HG03108 (cell line): ENCODE measurements around the gene USP26.
"Not testable (repeated sequence)": the region's sequence is repeated elsewhere in the genome, so short reads cannot be mapped to it uniquely, and the experiment has no call there.

Experiments
- ATAC-seq: cut with Tn5 transposase; IDR thresholded peaks from one replicate; pipeline ENCODE4 v1.9.1; 2021; ENCODE audit warnings: moderate library complexity; ENCODE audit not compliant: unreplicated experiment

USP26 gene, protein sequence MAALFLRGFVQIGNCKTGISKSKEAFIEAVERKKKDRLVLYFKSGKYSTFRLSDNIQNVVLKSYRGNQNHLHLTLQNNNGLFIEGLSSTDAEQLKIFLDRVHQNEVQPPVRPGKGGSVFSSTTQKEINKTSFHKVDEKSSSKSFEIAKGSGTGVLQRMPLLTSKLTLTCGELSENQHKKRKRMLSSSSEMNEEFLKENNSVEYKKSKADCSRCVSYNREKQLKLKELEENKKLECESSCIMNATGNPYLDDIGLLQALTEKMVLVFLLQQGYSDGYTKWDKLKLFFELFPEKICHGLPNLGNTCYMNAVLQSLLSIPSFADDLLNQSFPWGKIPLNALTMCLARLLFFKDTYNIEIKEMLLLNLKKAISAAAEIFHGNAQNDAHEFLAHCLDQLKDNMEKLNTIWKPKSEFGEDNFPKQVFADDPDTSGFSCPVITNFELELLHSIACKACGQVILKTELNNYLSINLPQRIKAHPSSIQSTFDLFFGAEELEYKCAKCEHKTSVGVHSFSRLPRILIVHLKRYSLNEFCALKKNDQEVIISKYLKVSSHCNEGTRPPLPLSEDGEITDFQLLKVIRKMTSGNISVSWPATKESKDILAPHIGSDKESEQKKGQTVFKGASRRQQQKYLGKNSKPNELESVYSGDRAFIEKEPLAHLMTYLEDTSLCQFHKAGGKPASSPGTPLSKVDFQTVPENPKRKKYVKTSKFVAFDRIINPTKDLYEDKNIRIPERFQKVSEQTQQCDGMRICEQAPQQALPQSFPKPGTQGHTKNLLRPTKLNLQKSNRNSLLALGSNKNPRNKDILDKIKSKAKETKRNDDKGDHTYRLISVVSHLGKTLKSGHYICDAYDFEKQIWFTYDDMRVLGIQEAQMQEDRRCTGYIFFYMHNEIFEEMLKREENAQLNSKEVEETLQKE

GRCh38 chrX:133097031-133097430 lies at the start of gene USP26:
Gene USP26 (minus strand): TSS chrX:133097109. CDS start chrX:133028220, 68,889 bp downstream.
- ATAC-seq: no peak

GRCh38 chrX:133134282-133134681 lies 37.4 kb upstream of the USP26 start:
- ATAC-seq: no peak

- no peak for ATAC-seq
Measured at GRCh38 chrX:133120406-133120805, 23.5 kb upstream of the USP26 start.

- ATAC-seq: no peak
Measured at GRCh38 chrX:133094098-133094731, 2.7 kb downstream of the USP26 start.

DNA sequence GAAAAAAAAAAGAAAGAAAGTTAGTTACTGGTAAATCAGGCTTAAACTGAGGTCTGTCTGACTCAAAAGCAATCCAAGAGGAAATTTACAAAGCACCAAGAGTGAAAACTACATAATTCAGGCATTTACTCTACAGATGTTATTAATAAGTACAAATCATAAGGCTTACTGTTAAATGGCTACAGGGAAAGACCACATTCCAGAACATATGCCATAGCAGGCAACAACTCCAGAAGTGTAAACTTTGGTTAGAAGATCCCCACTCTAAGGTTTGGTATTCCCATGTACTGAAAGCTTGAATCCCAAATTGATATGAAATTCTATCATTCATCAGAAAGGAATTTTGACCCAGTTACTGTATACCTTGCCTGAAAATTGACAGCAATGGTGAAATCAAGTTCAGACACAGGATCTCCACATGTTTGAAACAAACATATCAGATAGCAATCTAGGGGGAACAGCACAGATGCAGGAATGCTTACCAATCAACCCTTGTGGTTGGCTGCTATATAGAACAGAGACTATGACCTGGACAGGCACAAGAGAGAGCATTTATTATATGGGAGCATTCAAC lies 6.6 kb downstream of the USP26 start:
- no peak for ATAC-seq

DNA sequence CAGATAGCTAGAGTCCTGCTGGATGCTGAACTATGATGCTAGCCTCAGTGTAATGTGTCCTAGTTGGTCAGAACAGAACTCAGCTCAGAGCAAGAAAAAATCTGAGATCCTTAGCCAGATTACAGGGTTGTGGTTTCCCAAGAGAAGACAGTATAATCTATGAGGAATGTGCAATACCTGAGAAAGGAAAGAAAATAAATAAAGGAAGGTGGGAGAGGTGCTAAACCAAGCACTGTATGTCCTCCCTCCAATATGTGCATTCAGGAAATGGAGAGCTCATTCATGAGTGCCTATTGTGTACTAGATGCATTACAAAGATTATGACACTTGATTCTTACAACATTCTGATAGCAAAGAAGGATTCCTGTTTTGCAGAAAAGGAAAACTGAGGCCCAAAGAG lies 7.5 kb downstream of the USP26 start:
- no peak for ATAC-seq

DNA sequence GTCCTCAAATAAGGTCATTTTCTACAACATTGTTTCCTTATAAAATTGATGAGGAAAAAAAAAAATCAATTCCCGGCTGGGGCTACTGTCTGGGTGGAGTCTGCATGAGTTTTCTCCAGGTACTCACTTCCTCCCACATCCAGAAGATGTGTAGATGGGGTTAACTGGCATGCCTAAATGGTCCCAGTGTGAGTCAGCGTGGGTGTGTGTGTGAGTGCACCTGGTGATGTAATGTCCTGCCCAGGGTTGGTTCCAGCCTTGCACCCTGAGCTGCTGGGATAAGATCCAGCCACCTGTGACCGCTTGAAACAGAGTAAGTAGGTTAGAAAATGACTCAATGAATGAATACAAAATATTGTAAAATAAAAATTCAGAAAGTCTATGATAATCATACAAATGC lies 11.1 kb downstream of the USP26 start:
- ATAC-seq: no peak

DNA sequence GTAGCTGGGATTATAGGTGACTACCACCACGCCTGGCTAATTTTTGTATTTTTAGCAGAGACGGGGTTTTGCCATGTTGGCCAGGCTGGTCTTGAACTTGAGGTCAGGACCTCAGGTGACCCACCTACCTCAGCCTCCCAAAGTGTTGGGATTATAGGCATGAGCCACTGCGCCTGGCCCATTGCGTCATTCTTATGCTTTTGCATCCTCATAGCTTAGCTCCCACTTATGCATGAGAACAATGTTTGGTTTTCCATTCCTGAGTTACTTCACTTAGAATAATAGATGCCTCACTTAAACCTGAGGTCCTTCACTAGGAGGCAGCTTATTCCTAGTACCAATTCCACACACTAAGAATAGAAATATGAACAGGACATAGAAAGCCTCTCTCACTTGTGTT lies 11.9 kb downstream of the USP26 start:
- not testable (repeated sequence) for ATAC-seq

- ATAC-seq: no peak
Measured at GRCh38 chrX:133083899-133084298, 13.0 kb downstream of the USP26 start.

GRCh38 chrX:133081990-133082389 lies 14.9 kb downstream of the USP26 start:
- no peak for ATAC-seq

DNA sequence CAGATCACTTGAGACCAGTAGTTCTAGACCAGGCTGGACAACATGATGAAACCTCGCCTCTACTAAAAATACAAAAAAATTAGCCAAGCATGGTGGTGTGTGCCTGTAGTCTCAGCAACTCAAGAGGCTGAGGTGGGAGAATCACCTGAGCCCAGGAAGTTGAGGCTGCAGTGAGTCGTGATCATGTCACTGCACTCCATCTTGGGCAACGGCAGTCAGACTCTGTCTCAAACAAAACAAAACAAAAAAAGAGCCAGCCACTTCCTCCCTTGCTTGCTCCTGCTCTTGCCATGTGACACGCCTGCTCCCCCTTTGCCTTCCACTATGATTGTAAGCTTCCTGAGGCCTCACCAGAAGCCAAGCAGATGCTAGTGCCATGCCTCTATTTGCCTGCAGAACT lies 19.1 kb downstream of the USP26 start:
- not testable (repeated sequence) for ATAC-seq

DNA sequence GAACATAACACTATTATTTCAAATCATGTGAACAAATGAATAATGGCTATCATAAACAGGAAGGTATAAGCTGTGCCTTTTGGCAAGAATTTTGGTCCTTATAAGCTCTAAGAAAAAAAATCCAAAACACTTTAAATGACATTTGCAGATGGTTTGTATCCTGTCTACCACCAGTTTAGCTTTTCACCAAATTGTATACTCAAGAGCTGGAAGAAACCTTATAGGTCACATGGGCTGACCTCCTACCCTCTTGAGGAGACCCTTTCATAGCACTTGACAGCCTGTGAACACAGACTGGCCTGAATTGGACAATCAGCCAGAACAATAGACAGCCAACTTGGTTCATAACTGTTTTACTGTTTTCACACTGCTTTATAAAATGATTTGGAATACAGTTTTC lies 24.3 kb downstream of the USP26 start:
- ATAC-seq: no peak

DNA sequence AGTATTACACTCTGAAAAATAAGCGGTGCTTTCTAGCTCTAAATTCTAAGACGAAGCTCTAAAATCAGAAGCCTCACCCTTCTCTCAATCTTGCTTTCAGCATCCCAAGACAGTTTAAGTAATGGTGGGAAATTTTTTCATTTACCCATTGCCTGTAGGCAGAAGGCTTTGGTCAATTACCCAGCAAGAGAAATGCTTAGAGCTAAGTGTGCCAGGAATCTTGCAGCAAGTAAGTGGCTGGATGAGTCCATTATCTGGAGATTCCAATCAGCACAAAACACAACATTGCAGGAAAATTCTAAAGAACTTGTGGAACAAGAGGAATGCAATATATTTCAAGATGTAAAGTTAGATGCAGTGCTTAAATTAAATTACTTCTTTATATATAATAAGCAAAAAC lies 28.4 kb downstream of the USP26 start:
- ATAC-seq: no peak

GRCh38 chrX:133056341-133056740 lies 40.6 kb downstream of the USP26 start:
- ATAC-seq: no peak

- no peak for ATAC-seq
Measured at GRCh38 chrX:133054761-133055405, 42.0 kb downstream of the USP26 start.

- no peak for ATAC-seq
Measured at GRCh38 chrX:133053861-133054598, 42.9 kb downstream of the USP26 start.

DNA sequence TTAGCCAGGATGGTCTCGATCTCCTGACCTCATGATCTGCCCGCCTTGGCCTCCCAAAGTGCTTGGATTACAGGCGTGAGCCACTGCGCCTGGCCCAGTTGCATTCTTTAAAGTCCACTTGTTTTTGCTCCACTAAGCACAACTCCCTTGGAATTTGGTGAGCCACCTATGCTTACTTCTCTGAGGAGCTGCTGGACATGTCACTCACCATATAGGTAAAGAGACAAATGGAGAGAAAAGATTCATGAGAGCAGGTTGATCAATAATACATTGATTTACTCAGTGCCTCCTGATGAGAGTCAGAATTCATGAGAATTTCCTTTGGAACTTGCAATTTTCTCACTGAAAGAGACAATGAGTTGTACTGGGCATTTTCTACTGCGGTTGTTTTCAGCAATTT lies 48.2 kb downstream of the USP26 start:
- ATAC-seq: no peak

DNA sequence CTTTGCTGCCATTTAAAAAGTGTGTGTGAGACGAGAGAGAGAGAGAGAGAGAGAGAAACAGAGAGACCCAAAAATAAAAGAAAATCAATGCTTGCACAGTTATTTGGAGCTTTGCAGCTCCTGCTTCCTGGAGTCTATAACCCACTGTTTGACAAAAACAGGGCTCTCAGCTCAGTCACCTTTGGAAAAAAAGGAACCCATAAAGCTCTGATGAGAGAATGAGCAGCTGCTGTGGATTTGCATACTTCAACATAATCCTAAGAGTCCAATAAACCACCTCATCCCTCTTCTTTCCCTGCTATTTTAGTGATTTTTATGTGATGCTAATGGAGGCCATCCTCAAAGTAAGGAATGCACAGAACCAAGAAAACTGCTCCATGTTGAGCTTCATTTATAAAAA lies 50.3 kb downstream of the USP26 start:
- ATAC-seq: no peak

GRCh38 chrX:133045986-133046385 lies 50.9 kb downstream of the USP26 start:
- ATAC-seq: no peak
